Mesenchymal stem cell (in vitro differentiated cells and primary cell): Measurements from ENCODE around the gene RASD1.
A peak's percentile ranks its signal among the peaks of the same experiment; 100 is the strongest.
"Not testable (repeated sequence)": the region's sequence is repeated elsewhere in the genome, so short reads cannot be mapped to it uniquely, and the experiment has no call there.

ENCODE experiments used
- DNase-seq: peaks from one replicate; pipeline ENCODE4 v3.0.0-alpha.2; 2013
- H2AFZ ChIP-seq: one replicate; pipeline ENCODE4 v1.6.1; 2013; ENCODE audit warnings: low read depth, mild to moderate bottlenecking, control low read depth, inconsistent platforms, low read length, moderate library complexity
- H2AK5ac ChIP-seq: 2 replicates; pipeline ENCODE4 v1.6.1; 2013; ENCODE audit warnings: low read length, moderate library complexity, mild to moderate bottlenecking, inconsistent platforms; ENCODE audit not compliant: severe bottlenecking
- H2BK120ac ChIP-seq: one replicate; pipeline ENCODE4 v1.6.1; 2013; ENCODE audit warnings: low read depth, mild to moderate bottlenecking, inconsistent platforms, low read length, moderate library complexity
- H2BK12ac ChIP-seq, 2 experiments: one replicate each; pipeline ENCODE4 v1.6.1; 2013; ENCODE audit warnings: inconsistent platforms in 2 of 2, low read length in 2 of 2, mild to moderate bottlenecking in 2 of 2, moderate library complexity in 2 of 2, control low read depth in 1 of 2
- H2BK15ac ChIP-seq: one replicate; pipeline ENCODE4 v1.6.1; 2013; ENCODE audit warnings: mild to moderate bottlenecking, low read depth, inconsistent platforms; ENCODE audit not compliant: poor library complexity, severe bottlenecking
- H2BK5ac ChIP-seq: 2 replicates; pipeline ENCODE4 v1.6.1; 2013; ENCODE audit warnings: low read depth, mild to moderate bottlenecking, low read length, control low read depth, inconsistent platforms; ENCODE audit not compliant: poor library complexity, severe bottlenecking
- H3K14ac ChIP-seq, 2 experiments: one replicate each; pipeline ENCODE4 v1.6.1; 2013; ENCODE audit warnings: inconsistent platforms in 2 of 2, low read length in 2 of 2, control low read depth in 1 of 2, mild to moderate bottlenecking in 1 of 2, moderate library complexity in 1 of 2
- H3K18ac ChIP-seq, 2 experiments: one replicate each; pipeline ENCODE4 v1.6.1; 2013; ENCODE audit warnings: inconsistent platforms in 2 of 2, low read length in 2 of 2, control low read depth in 1 of 2, low read depth in 1 of 2, mild to moderate bottlenecking in 1 of 2
- H3K23ac ChIP-seq, 2 experiments: one replicate each; pipeline ENCODE4 v1.6.1; 2013; ENCODE audit warnings: inconsistent platforms in 2 of 2, low read length in 2 of 2, mild to moderate bottlenecking in 2 of 2, moderate library complexity in 2 of 2, control low read depth in 1 of 2
- H3K27ac ChIP-seq: 2 replicates; pipeline ENCODE4 v1.5.1; 2013; ENCODE audit warnings: mild to moderate bottlenecking, moderate library complexity, low read length, control low read depth, inconsistent platforms; ENCODE audit not compliant: poor library complexity, severe bottlenecking
- H3K27me3 ChIP-seq, 2 experiments: 2 replicates each; pipeline versions ENCODE4 v1.6.1 to v1.7.0; 2013; ENCODE audit warnings: low read length in 2 of 2, mild to moderate bottlenecking in 2 of 2, moderate library complexity in 2 of 2, control low read depth in 1 of 2, inconsistent platforms in 1 of 2; ENCODE audit not compliant: control insufficient read depth in 1 of 2, insufficient read depth in 1 of 2
- H3K36me3 ChIP-seq, 2 experiments: 2 replicates each; pipeline versions ENCODE4 v1.6.1 to v1.7.0; 2013; ENCODE audit warnings: low read length in 2 of 2, control low read depth in 1 of 2, inconsistent platforms in 1 of 2, low read depth in 1 of 2, mild to moderate bottlenecking in 1 of 2; ENCODE audit not compliant: insufficient read depth in 2 of 2, control insufficient read depth in 1 of 2
- H3K4ac ChIP-seq, 2 experiments: one replicate each; pipeline ENCODE4 v1.6.1; 2013; ENCODE audit warnings: inconsistent platforms in 2 of 2, low read length in 2 of 2, mild to moderate bottlenecking in 2 of 2, moderate library complexity in 2 of 2, control low read depth in 1 of 2, low read depth in 1 of 2
- H3K4me1 ChIP-seq: 2 replicates; pipeline ENCODE4 v1.6.1; 2013; ENCODE audit warnings: low read depth, low read length, control low read depth; ENCODE audit not compliant: control insufficient read depth, insufficient read depth
- H3K4me2 ChIP-seq: 2 replicates; pipeline ENCODE4 v1.6.1; 2013; ENCODE audit warnings: low read length, mild to moderate bottlenecking, inconsistent platforms; ENCODE audit not compliant: poor library complexity, severe bottlenecking
- H3K4me3 ChIP-seq, 2 experiments: 2 replicates each; pipeline versions ENCODE4 v1.5.1 to v1.7.0; 2013; ENCODE audit warnings: low read length in 2 of 2, mild to moderate bottlenecking in 2 of 2, control low read depth in 1 of 2, low read depth in 1 of 2; ENCODE audit not compliant: insufficient read depth in 1 of 2
- H3K79me1 ChIP-seq: replicated peaks from 2 replicates; pipeline ENCODE4 v1.6.1; 2013; ENCODE audit warnings: mild to moderate bottlenecking, control low read depth, low read length, inconsistent platforms; ENCODE audit not compliant: poor library complexity, severe bottlenecking
- H3K9ac ChIP-seq: 2 replicates; pipeline ENCODE4 v1.7.0; 2013; ENCODE audit warnings: mild to moderate bottlenecking, low read length, moderate library complexity
- H3K9me3 ChIP-seq: 2 replicates; pipeline ENCODE4 v1.7.0; 2013; ENCODE audit warnings: mild to moderate bottlenecking, low read length; ENCODE audit not compliant: control insufficient read depth
- H4K8ac ChIP-seq: one replicate; pipeline ENCODE4 v1.6.1; 2013; ENCODE audit warnings: inconsistent platforms, mild to moderate bottlenecking, low read length, moderate library complexity
- H4K91ac ChIP-seq: one replicate; pipeline ENCODE4 v1.6.1; 2013; ENCODE audit warnings: mild to moderate bottlenecking, low read length, inconsistent platforms
- WGBS: methylation state at CpG from one replicate; pipeline ENCODE4 v1.1.7; 2013; ENCODE audit warnings: mixed read lengths; 5-methylcytosine and 5-hydroxymethylcytosine counted together

Gene RASD1

GRCh38 chr17:17486416-17486815 is 9.8 kb downstream of the RASD1 start:
- H3K23ac ChIP-seq, H3K27ac ChIP-seq, H2AFZ ChIP-seq, H3K9me3 ChIP-seq, DNase-seq, H3K4me3 ChIP-seq, H4K91ac ChIP-seq, H3K14ac ChIP-seq, H2BK15ac ChIP-seq, H3K18ac ChIP-seq, H3K9ac ChIP-seq, H3K4me1 ChIP-seq, H3K4ac ChIP-seq, H3K4me2 ChIP-seq, H4K8ac ChIP-seq, H2BK12ac ChIP-seq, H3K27me3 ChIP-seq, H2BK120ac ChIP-seq, H2BK5ac ChIP-seq, H2AK5ac ChIP-seq: not testable (repeated sequence)
- peaks cover 26 to 36% of the 10 kb centered on the region in 2 experiments for H3K36me3 ChIP-seq
- 98% methylated on average over 21 of the region's 23 CpGs for WGBS
- H3K79me1 ChIP-seq, result peaks cover 23% of the 10 kb centered on the region

GRCh38 chr17:17485420-17485819 is 10.8 kb downstream of the RASD1 start:
- Histone ChIP-seq H3K4me3 (no peak overlapping the region), H2BK15ac (no peak overlapping the region), H3K9ac (no peak overlapping the region), H4K91ac (peak overlapping the region; percentile 32), H3K27ac (no peak overlapping the region), H2AFZ (no peak overlapping the region), H3K4me2 (no peak overlapping the region), H3K27me3 (no peaks in the 10 kb centered on the region), H3K4ac (no peak overlapping the region), H3K9me3 (no peaks in the 10 kb centered on the region), H2BK5ac (no peak overlapping the region), H2BK120ac (no peak overlapping the region), H3K4me1 (peaks cover 6% of the 10 kb centered on the region), H3K18ac (no peak overlapping the region), H3K14ac (no peak overlapping the region), H4K8ac (peak overlapping the region; percentile 25), H3K36me3 (peaks cover 19 to 32% of the 10 kb centered on the region in 2 experiments), H2BK12ac (no peak overlapping the region), H3K79me1 (peaks cover 24% of the 10 kb centered on the region), H2AK5ac (no peak overlapping the region), H3K23ac (no peak overlapping the region)
- DNase-seq, result no peak
- WGBS, result 86% methylated on average over 6 of the region's 6 CpGs

GRCh38 chr17:17484451-17484899 is 11.7 kb downstream of the RASD1 start:
- no peak overlapping the region for H4K8ac ChIP-seq
- no peaks in the 10 kb centered on the region for H3K27me3 ChIP-seq
- no peak overlapping the region for H3K27ac ChIP-seq
- no peak overlapping the region for H3K14ac ChIP-seq
- no peak overlapping the region for H2BK5ac ChIP-seq
- H2BK12ac ChIP-seq, result no peak overlapping the region
- H3K79me1 ChIP-seq, result peaks cover 29% of the 10 kb centered on the region
- peaks cover 6% of the 10 kb centered on the region for H3K4me1 ChIP-seq
- 70% methylated on average over 12 of the region's 12 CpGs for WGBS
- peaks cover 19 to 33% of the 10 kb centered on the region in 2 experiments for H3K36me3 ChIP-seq
- no peak overlapping the region for H4K91ac ChIP-seq
- H3K4ac ChIP-seq, result no peak overlapping the region
- no peak overlapping the region for H2AK5ac ChIP-seq
- H3K9me3 ChIP-seq, result no peaks in the 10 kb centered on the region
- no peak overlapping the region for H2BK15ac ChIP-seq
- no peak overlapping the region for H3K4me3 ChIP-seq
- no peak overlapping the region for H2AFZ ChIP-seq
- DNase-seq, result peak; percentile 14
- no peak overlapping the region for H2BK120ac ChIP-seq
- no peak overlapping the region for H3K18ac ChIP-seq
- no peak overlapping the region for H3K23ac ChIP-seq
- no peak overlapping the region for H3K4me2 ChIP-seq
- H3K9ac ChIP-seq, result no peak overlapping the region

GRCh38 chr17:17481860-17482259 is 14.3 kb downstream of the RASD1 start:
- Histone ChIP-seq H3K4me2 (no peak overlapping the region), H3K4me3 (no peak overlapping the region), H2BK12ac (no peak overlapping the region), H3K27ac (no peak overlapping the region), H4K91ac (no peak overlapping the region), H3K9me3 (no peaks in the 10 kb centered on the region), H3K79me1 (peaks cover 33% of the 10 kb centered on the region), H2AK5ac (no peak overlapping the region), H3K4me1 (peaks cover 8% of the 10 kb centered on the region), H3K18ac (no peak overlapping the region), H3K14ac (no peak overlapping the region), H3K9ac (no peak overlapping the region), H3K4ac (no peak overlapping the region), H2BK5ac (no peak overlapping the region), H2BK15ac (no peak overlapping the region), H3K27me3 (no peaks in the 10 kb centered on the region), H3K23ac (no peak overlapping the region), H3K36me3 (peaks cover 16 to 18% of the 10 kb centered on the region in 2 experiments), H2AFZ (no peak overlapping the region), H2BK120ac (no peak overlapping the region), H4K8ac (no peak overlapping the region)
- DNase-seq, result no peak
- WGBS, result 95% methylated on average over 5 of the region's 5 CpGs
